HG03575 (cell line): ENCODE data around the gene TRIM42.

ENCODE experiments used
- ATAC-seq: cut with Tn5 transposase; IDR thresholded peaks from one replicate; pipeline ENCODE4 v1.9.1; 2021; ENCODE audit not compliant: unreplicated experiment, insufficient number of reproducible peaks, low FRiP score; ENCODE audit errors: extremely low read depth

TRIM42 gene

DNA sequence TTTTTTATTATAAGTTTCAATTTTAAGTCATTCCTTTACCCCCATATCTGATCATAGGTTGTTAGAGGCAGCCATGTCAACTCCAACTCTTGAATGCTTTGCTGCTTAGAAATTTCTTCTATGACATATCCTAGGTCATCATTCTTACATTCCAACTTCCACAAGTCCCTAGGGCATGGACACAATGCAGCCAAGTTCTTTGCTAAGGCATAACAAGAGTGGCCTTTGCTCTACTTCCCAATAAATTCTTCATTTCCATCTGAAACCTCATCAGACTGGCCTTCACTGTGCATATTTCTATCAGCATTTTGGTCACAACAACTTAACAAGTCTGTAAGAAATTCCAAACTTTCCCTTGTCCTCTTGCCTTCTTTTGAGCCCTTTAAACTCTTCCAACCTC lies 28.5 kb downstream of the TRIM42 start:
- ATAC-seq, result no peak

DNA sequence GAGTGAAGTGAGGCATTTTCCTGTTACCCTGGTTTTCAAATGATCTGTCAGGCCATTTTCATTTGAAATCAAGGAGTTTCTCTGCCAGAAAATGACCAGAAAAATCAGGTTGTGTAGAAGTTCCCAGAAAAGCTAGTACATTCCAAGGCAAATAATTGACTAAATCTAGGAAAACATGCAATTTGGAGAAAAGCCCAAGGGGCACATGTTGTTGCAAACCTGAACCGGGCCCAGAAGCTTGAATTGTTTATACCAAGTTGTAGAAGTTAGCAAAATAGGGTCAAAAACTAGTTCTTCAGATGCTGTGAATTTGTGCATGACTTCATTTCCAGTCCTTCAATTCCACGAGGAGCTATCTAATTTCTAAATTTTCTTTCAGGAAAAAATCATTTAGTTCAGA lies 31.0 kb downstream of the TRIM42 start:
- no peak for ATAC-seq

DNA sequence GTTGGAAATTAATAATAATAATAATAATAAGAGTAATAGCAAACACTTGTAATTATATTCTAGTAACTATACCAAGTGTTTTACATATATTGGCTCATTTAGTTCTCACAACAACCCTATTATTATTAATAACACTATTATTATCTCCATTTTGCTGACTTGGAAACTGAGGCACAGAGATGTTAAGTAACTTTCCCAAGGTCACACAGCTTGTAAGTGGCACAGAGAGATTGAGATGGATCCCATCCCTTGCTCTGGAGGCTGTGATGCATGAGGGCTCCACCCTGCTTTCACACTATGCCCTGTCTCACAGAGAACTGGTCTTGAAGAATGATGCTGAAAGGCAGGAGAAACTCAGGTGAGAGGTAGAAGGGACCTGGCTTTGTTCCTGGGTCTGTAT lies 31.9 kb downstream of the TRIM42 start:
- no peak for ATAC-seq

DNA sequence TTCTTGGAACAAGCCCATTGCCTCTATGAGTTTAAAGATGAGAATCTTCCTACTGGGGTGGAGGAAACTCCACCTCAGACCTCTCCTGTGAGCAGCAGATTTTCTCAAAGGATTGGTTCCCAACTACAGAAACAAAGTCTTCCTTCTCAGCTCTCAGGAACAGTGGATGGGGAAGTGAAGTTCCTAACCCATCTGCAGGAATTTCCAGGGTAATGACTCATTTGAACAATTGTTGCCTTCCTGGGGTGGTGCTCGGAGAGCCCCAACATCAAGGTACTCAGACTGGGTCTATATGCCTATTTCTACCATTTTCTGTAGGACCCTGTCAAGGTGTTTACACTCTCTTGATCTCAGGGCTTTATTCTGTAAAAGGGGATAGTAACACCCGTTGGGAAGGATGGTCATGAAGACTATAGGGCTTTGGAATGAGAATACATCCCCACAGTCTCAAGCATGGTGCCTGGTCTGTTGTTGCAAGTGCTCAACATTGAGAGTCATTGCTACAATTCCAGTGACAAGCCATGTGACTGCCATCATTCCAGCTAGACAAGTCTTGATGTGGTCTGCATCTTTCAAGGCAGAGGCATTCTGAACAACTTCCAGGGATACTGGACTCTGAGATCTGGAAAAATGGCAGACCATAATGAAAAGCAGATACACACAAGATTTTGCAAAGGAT lies 33.0 kb downstream of the TRIM42 start:
- no peak for ATAC-seq

DNA sequence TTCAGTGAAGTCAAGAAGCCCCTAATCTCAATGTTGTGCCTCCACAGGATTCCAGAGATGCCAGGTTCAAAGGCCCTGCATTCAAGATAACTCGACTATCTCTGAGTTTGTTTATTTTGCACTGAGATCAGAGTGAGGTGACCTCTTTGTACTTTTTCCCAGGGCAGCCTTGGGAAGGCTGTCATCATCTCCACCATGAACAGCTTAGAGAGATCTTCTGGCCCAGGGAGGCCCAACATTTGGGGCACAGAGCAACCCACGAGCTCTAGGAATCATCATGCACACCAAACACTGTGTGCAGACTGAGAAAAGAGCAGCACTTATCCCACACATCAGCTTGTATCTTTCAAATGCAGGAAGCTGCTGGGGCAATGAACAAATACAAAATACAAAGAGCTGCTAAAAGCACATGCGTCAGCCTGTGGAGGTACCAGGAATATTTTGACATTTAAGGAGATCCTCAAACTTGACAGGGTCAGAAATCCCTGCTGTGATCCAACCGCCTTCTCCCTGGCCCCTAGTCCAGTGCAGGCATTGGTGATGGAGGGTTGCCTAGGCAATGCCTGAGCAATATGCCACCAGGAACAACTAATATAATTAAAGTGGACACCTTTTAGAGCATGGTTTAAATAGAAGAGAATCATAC lies 33.6 kb downstream of the TRIM42 start:
- no peak for ATAC-seq

DNA sequence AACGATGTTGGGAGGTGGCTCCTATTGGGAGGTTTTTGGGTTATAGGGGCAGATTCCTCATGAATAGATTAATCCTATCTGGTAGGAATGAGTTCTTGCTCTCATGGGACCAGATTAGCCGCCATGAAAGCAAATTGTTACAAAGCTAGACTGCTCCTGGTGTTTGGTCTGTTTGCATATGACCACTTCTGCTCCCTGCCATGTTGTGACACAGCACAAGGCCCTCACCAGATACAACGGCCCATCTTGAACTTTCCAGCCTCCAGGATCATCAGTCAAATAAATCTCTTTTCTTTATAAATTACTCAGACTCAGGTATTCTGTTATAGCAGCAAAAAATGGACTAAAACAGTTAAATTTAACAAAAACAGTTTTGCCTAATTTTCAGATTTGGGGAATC lies 34.4 kb downstream of the TRIM42 start:
- no peak for ATAC-seq

DNA sequence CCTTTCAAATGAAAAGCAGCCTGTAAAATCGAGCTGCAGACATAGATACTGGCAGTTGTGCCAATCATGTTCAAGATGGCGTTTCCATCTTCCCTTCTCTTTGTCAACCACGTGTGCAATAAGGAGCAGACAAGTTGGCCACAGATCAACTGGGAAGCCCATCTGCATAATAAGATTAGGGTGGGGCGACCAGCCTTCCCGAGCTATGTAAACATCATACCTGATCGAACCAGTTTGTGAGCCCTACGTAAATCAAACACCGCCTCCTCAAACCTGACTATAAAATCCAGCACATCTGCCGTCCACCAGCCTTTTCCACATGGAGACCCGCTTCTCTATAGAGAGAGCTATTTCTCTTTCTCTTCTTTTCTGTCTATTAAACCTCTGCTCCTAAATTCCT lies 37.2 kb downstream of the TRIM42 start:
- no peak for ATAC-seq

DNA sequence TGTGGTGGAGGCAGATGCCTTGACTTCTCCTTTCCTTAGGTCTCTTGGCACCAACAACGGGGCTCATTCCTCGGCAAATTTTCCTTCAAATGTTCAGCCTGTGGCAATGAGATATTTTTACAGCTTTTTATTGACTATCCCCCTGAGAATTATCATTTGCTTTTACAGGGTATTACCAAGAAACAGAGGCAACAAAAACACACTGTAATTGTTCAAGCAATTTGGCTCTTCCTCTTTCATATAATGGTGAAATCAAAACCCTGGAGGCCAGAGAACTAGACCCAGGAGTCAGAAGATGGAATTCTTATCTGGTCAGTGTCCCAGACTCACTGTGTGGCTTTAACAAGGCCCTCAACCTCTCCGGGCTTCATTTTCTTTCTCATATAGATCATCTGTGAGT lies 40.1 kb downstream of the TRIM42 start:
- ATAC-seq, result no peak

DNA sequence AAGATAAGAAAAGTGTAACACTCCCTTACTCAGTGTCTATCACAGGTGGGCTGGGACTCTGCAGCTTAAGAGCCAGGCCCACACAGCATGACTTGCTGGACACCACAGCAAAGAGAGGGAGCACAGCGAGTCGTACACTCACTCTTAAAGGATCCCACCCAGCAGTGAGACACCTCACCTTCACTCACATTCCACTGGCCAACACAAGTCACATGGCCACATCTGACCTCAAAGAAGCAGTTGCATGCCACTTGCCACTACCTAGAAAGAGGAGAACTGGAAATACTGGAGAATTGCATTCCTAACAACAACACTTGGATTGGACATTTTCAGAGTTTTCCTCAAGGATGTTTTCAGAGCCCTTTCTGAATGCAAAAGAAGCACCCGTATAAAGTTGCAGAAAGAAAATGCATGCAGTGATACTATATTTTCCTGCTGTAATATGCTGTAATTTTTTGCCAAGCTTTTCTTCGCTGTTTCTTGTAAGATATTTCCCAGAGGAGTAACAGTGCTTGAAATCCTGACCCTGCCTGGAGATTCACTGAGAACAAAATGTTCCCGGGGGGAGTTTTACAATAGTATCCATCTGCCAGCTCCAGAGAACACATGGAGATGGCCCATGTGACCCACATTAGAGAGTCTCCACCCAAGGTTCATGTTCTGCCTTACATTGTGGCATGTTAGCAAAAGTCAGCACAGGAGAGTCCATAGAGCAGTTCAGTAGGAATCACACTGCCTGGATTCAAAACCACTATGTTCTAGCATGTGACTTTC lies 42.2 kb downstream of the TRIM42 start:
- no peak for ATAC-seq

DNA sequence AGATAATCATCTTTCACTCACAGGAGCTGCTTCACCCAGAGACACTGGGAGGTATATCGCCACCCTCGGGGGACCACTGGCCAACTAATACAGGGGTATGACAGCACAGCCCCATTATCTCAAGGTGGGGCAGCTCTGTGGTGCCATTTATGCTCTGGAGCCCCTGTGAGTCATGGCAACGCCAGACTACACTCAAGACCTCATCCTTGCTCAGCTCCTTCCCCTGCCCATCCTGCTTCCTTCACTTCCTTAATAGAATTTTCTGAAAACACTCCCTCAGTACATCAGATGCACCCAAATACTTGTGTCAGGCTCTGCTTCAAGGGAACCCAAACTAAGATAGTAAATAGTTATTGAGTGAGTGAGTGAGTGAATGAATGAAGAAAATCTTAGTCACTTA lies 45.7 kb downstream of the TRIM42 start:
- no peak for ATAC-seq

DNA sequence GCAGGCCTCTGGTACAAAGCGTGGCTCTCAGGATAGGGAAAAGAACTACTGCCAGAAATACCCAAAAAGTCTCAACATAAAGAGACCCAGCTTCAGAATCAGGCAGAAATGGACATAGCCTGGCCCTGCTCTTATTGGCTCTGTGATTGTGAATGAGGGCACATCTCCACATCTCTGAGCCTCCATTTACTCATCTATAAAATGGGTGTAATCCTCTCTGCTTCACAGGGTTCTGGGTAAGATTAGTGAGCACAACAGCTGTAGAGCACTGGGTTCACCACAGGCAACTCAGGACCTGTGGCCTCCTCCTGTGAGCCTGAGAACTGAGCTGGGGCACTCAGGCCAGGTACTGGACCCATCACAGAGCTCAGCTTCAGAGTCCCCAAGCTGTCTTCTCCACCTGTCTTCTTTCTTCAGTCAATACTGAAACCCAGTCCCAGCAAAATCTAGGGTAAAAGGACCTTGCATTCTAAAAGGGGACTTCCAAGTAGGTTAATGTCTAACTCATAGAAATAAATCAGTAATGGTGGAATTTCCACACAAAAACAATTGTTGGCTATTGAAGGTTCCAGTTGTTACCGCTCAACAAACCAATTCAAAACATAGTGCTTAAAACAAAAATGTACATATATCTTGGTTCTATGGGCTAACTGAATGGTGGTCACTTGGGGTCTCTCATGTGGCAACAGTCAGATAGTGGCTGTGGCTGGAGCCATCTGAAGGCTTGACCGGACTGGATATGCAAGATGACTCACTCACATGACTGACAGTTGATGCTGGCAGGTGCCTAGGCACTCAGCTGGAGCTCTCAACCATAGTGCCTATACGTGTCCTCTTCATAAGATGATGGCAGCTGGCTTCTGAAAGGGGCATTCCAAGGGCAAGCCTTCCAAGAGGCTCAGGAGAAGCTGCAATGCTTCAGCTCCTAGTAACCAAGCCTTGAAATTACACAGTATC lies 47.3 kb downstream of the TRIM42 start:
- ATAC-seq, result no peak

DNA sequence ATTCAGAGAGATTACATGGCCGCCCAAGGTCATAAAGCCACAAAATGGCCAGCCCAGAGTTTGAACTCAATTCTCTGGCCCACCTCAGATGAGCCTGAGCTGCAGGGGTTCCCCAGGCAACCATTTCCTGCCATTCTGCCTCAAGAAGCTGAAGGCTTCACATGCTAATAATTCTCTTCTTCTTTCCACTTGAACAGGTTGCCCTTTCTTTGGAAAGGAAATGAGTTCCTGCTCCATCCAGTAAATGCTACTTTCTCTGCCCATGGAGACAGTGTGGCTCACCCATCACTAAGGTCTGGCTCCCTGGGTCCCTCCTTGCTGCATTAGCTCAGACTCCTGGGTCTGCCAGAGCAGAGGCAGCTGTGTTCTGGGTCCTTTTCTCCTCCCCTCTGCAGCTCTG lies 48.2 kb downstream of the TRIM42 start:
- ATAC-seq, result no peak

DNA sequence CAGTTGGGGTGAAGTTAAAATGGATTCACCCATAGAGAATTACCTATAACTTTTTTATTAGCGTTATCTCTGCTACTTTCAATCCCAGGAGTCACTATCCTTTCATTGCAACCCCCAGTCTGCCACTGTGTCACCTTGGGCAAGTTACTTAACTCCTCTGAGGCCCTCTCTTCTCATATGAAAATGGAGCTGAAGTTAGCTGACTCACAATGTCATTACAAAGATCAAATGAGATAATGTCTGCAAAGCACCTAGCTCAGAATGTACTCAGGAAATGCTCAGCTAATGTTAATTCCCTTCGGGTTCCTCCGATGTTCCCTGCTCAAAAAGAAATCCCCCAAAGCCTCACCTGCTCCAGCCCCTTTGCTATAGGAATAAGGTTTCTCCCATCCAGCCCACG lies 50.0 kb downstream of the TRIM42 start:
- ATAC-seq, result no peak

DNA sequence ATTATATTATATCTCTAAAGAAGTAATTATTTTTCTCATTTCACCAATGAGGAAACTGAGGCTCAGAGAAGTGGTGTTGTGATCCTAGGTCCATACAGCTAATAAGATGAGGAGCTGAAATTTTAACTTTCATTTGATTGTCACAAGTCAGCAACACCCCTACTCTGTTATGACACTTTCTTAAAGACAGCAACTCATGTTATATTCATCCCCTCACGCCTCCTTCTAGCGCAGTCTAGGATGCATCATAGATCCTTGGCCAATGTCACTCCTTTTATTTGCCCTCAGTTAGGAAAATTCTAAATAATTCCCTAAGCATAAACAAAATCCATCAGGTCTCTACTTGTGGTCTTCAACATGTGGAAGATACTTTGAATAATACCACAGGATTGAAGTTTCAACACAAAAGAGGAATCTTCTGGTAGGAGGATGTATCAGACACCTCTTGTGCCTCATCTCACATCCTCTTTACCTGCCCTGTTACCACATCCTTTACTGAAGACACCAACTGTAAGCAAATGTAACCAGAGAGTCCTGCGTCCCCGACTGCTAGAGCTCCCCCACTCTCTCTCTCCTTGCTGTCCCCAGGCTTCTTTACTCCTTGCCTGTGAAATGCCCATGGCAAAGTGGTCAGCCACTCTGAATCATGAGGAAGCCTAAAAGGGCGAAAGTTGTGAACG lies 53.7 kb downstream of the TRIM42 start:
- no peak for ATAC-seq

DNA sequence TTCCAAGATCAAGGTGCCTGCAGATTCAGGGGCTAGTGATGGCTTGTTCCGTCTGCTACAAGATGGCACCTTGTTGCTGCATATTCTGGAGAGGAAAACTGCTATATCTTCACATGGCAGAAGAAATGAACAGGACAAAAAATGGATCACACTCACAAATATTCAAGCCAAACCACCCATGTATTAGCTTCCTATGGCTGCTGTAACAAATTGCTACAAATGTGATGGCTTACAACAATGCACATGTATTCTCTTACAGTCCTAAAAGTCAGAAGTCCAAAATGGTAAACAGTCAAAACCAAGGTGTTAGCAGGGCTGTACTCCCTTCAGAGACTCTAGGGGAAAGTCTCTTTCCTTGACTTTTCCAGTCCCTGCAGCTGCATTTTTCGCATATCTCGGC lies 55.8 kb downstream of the TRIM42 start:
- ATAC-seq, result no peak

DNA sequence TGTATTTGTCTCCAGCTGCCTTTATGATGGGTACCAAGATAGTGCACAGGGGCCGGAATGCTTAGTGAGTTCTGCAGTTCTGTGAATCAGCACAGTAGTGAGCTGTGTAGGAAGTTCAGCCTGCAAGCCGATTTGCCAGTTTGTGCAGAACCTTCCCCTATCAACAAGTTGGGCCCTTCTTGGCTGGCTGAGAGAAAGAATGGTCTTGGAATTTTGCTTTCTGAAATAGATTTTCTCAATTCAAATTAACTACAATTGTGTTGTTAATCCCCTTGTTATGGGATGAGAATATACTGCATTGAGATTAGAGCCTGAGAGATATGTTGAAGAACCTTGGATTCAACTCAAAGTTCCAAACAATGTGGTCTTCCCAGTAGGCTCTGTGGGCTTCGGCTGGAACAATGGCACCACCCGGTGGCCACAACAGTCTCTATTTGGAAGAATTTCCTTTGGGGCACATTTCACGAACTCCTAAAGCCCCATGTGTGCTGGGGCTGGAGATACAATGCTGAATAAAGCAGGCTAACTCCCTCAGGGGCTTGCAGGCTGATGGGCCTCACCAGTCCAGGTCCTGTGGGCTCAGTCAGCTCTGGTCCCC lies 59.1 kb downstream of the TRIM42 start:
- no peak for ATAC-seq

DNA sequence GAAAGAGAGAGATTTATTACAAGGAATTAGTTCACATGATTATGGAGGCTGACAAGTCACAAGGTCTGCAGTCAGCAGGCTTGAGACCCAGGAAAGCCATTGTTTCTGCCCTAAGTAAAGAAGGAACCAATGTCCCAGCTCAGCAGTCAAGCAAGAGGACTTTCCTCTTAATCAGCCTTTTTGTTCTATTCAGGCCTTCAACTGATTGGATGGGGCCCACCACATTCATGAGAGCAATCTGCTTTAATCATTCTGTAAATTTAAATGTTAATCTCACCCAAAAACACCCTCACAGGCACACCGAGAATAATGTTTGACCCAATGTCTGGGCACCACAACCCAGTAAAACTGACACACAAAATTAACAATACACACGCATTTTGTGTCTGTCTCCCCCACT lies 64.3 kb downstream of the TRIM42 start:
- ATAC-seq, result no peak

DNA sequence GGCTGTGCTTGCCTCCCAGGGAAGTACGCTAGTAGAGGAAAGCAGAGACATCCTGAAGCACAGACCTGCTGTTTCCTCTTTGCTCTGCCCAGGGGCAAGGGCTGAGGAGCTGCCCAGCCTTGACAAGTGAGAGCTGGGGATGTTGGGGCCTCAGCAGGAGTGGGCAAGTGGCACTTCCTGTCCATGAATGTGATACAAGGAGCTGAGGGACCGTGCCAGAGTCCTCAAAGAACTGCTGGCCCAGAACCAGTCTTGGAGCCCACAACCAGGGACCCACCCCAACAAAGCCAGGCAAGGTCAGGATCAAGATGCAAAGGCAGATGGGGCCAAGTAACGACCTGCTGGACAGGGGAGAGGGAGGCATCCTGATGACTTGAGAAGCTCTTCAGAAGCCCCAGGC lies 70.3 kb downstream of the TRIM42 start:
- ATAC-seq, result no peak
